GM23248 (cell line): Measurements from ENCODE around the gene CERK. TPM values are rescaled to one million over a fixed set of nuclear protein-coding genes. Genes with fewer than 3 reads are reported as not detected.

Source experiments
- DNase-seq: peaks from one replicate; pipeline ENCODE4 v3.0.0-alpha.2; 2015
- H2AFZ ChIP-seq: fragments of 200-600 bp; sonication (generic); 2 replicates; pipeline ENCODE4 v1.6.1; 2016; ENCODE audit warnings: antibody characterized with exemption
- H3F3A ChIP-seq: fragments of 200-600 bp; sonication (generic); 2 replicates; pipeline ENCODE4 v1.6.1; 2016; ENCODE audit warnings: mild to moderate bottlenecking, antibody characterized with exemption, mixed run types; ENCODE audit not compliant: insufficient read depth
- H3K27ac ChIP-seq: fragments of 200-600 bp; sonication (generic); 2 replicates; pipeline ENCODE4 v1.5.1; 2016; ENCODE audit warnings: mild to moderate bottlenecking
- H3K27me3 ChIP-seq: fragments of 200-600 bp; sonication (generic); replicated peaks from 2 replicates; pipeline ENCODE4 v1.6.1; 2016; ENCODE audit warnings: mild to moderate bottlenecking; ENCODE audit not compliant: insufficient read depth
- H3K36me3 ChIP-seq: fragments of 200-600 bp; sonication (generic); 2 replicates; pipeline ENCODE4 v1.6.1; 2016; ENCODE audit warnings: low read depth, mild to moderate bottlenecking
- H3K4me1 ChIP-seq: fragments of 200-600 bp; sonication (generic); 2 replicates; pipeline ENCODE4 v1.6.1; 2016; ENCODE audit warnings: mild to moderate bottlenecking; ENCODE audit not compliant: insufficient read depth
- H3K4me2 ChIP-seq: fragments of 200-600 bp; sonication (generic); one replicate; pipeline ENCODE4 v1.6.1; 2016; ENCODE audit warnings: mild to moderate bottlenecking; ENCODE audit not compliant: unreplicated experiment
- H3K4me3 ChIP-seq: fragments of 200-600 bp; sonication (generic); 2 replicates; pipeline ENCODE4 v1.5.1; 2016; ENCODE audit warnings: mild to moderate bottlenecking
- H3K79me2 ChIP-seq: fragments of 200-600 bp; sonication (generic); 2 replicates; pipeline ENCODE4 v1.6.1; 2016; ENCODE audit warnings: mild to moderate bottlenecking; ENCODE audit not compliant: insufficient read depth
- H3K9ac ChIP-seq: fragments of 200-600 bp; sonication (generic); 2 replicates; pipeline ENCODE4 v1.6.1; 2016; ENCODE audit warnings: mild to moderate bottlenecking
- H3K9me2 ChIP-seq: fragments of 200-600 bp; sonication (generic); 2 replicates; pipeline ENCODE4 v1.6.1; 2016; ENCODE audit warnings: mixed run types, mild to moderate bottlenecking, moderate library complexity; ENCODE audit not compliant: insufficient read depth
- H3K9me3 ChIP-seq: fragments of 200-600 bp; sonication (generic); one replicate; pipeline ENCODE4 v1.6.1; 2017; ENCODE audit warnings: low read depth
- H4K20me1 ChIP-seq: fragments of 200-600 bp; sonication (generic); 2 replicates; pipeline ENCODE4 v1.6.0; 2016; ENCODE audit not compliant: insufficient read depth
- EZH2 ChIP-seq: fragments of 200-600 bp; sonication (generic); IDR thresholded peaks from 2 replicates; pipeline ENCODE4 v1.6.1; 2018; ENCODE audit warnings: antibody characterized with exemption, mild to moderate bottlenecking; ENCODE audit not compliant: insufficient read depth, poor library complexity, severe bottlenecking
- EZH2phosphoT487 ChIP-seq: fragments of 200-600 bp; sonication (generic); IDR thresholded peaks from 2 replicates; pipeline ENCODE4 v1.6.1; 2018; ENCODE audit warnings: antibody characterized with exemption, moderate library complexity, mild to moderate bottlenecking, low read depth; ENCODE audit not compliant: insufficient read depth
- WGBS, 2 experiments: methylation state at CpG; one replicate each; pipeline ENCODE4 v1.1.6; 2015 to 2017; ENCODE audit warnings: low lambda C conversion rate in 2 of 2, low coverage in 1 of 2; ENCODE audit errors: missing lambda C conversion rate in 2 of 2; 5-methylcytosine and 5-hydroxymethylcytosine counted together
- in situ Hi-C: fragments of 300-500 bp; cut with MboI; formaldehyde crosslinking; loops from 2 replicates; pipeline ENCODE4 v1.15.0; 2020
- polyA plus RNA-seq: library from polyadenylated mRNA; unstranded; fragments of >200 nt; fragmentation: Nextera tagmentation; extraction: Ambion mirVana; gene quantifications from 2 replicates; pipeline ENCODE4 v1.2.1, GENCODE V29; 2016
- total RNA-seq: library from RNA; depleted of rRNA; stranded (reverse); fragments of >200 nt; shearing (Covaris generic); gene quantifications from 2 replicates; pipeline ENCODE4 v1.2.3, GENCODE V29; 2014

The CERK gene
- total and polyA plus RNA-seq, 2 experiments from 2014 or later, result 25.3 to 45.4 TPM

GRCh38 chr22:46780453-46780852, 42.4 kb upstream of the CERK start:
- H3K9me3 ChIP-seq, result no peaks in the 10 kb centered on the region
- H3K27me3 ChIP-seq, result no peaks in the 10 kb centered on the region
- H4K20me1 ChIP-seq, result 0 out of 2 replicates have a peak, but pooled peaks cover 12% of the 10 kb centered on the region
- H3K4me2 ChIP-seq, result no peak overlapping the region
- no peaks in the 10 kb centered on the region for H3K9me2 ChIP-seq
- peaks cover 94% of the 10 kb centered on the region for H3K79me2 ChIP-seq
- WGBS, 2 experiments, result 83 to 84% methylated on average over 9 of the region's 9 CpGs
- no peaks in the 10 kb centered on the region for H3K36me3 ChIP-seq
- H3F3A ChIP-seq, result no peaks in the 10 kb centered on the region
- in situ Hi-C loops, result no loop called here
- no peak overlapping the region for H2AFZ ChIP-seq
- no peak overlapping the region for H3K27ac ChIP-seq
- TF ChIP-seq EZH2phosphoT487 (no peak), EZH2 (no peak)
- 0 out of 2 replicates have a peak, but pooled peaks cover 3% of the 10 kb centered on the region for H3K4me1 ChIP-seq
- no peak overlapping the region for H3K9ac ChIP-seq
- no peak for DNase-seq
- H3K4me3 ChIP-seq, result no peak overlapping the region

GRCh38 chr22:46779651-46780050, 41.6 kb upstream of the CERK start:
- H3K4me1 ChIP-seq, result 0 out of 2 replicates have a peak, but pooled peaks cover 5% of the 10 kb centered on the region
- in situ Hi-C loops, result no loop called here
- H3K4me3 ChIP-seq, result no peak overlapping the region
- H3K27me3 ChIP-seq, result no peaks in the 10 kb centered on the region
- H3K79me2 ChIP-seq, result peaks cover 94% of the 10 kb centered on the region
- no peak overlapping the region for H3K27ac ChIP-seq
- H3K9me3 ChIP-seq, result no peaks in the 10 kb centered on the region
- no peak for DNase-seq
- 0 out of 2 replicates have a peak, but pooled peaks cover 12% of the 10 kb centered on the region for H4K20me1 ChIP-seq
- H3K9ac ChIP-seq, result no peak overlapping the region
- H2AFZ ChIP-seq, result no peak overlapping the region
- no peaks in the 10 kb centered on the region for H3F3A ChIP-seq
- H3K9me2 ChIP-seq, result no peaks in the 10 kb centered on the region
- 88 to 90% methylated on average over 9 of the region's 9 CpGs for WGBS, 2 experiments
- no peak overlapping the region for H3K4me2 ChIP-seq
- no peaks in the 10 kb centered on the region for H3K36me3 ChIP-seq
- no peak for TF ChIP-seq EZH2
- no peak for TF ChIP-seq EZH2phosphoT487

GRCh38 chr22:46779023-46779422, 41.0 kb upstream of the CERK start:
- in situ Hi-C loops, result no loop called here
- peaks cover 11% of the 10 kb centered on the region for H3K4me1 ChIP-seq
- peaks cover 94% of the 10 kb centered on the region for H3K79me2 ChIP-seq
- H3F3A ChIP-seq, result peaks cover 6% of the 10 kb centered on the region; the same call in 1 of the 2 replicates
- no peaks in the 10 kb centered on the region for H3K9me2 ChIP-seq
- TF ChIP-seq EZH2phosphoT487, result no peak
- no peak for TF ChIP-seq EZH2
- DNase-seq, result no peak
- no peaks in the 10 kb centered on the region for H3K36me3 ChIP-seq
- H3K27ac ChIP-seq, result no peak overlapping the region
- no peak overlapping the region for H3K9ac ChIP-seq
- no peak overlapping the region for H3K4me2 ChIP-seq
- no peak overlapping the region for H3K4me3 ChIP-seq
- H3K9me3 ChIP-seq, result no peaks in the 10 kb centered on the region
- 97 to 98% methylated on average over 4 of the region's 4 CpGs for WGBS, 2 experiments
- H4K20me1 ChIP-seq, result 0 out of 2 replicates have a peak, but pooled peaks cover 12% of the 10 kb centered on the region
- H2AFZ ChIP-seq, result no peak overlapping the region
- H3K27me3 ChIP-seq, result no peaks in the 10 kb centered on the region

- H4K20me1 ChIP-seq, result 0 out of 2 replicates have a peak, but pooled peaks cover 5% of the 10 kb centered on the region
- no peaks in the 10 kb centered on the region for H3K27me3 ChIP-seq
- peaks cover 14% of the 10 kb centered on the region for H3K4me1 ChIP-seq
- DNase-seq, result no peak
- H3K4me3 ChIP-seq, result no peak overlapping the region
- in situ Hi-C loops, result no loop called here
- no peak overlapping the region for H2AFZ ChIP-seq
- no peaks in the 10 kb centered on the region for H3K9me3 ChIP-seq
- H3K36me3 ChIP-seq, result no peaks in the 10 kb centered on the region
- peaks cover 93% of the 10 kb centered on the region for H3K79me2 ChIP-seq
- TF ChIP-seq EZH2phosphoT487 (no peak), EZH2 (no peak)
- H3K4me2 ChIP-seq, result no peak overlapping the region
- H3K9ac ChIP-seq, result no peak overlapping the region
- no peaks in the 10 kb centered on the region for H3K9me2 ChIP-seq
- no peak overlapping the region for H3K27ac ChIP-seq
- peaks cover 12% of the 10 kb centered on the region; the same call in 1 of the 2 replicates for H3F3A ChIP-seq
- WGBS, 2 experiments, result 87 to 92% methylated on average over 10 to 11 of the region's 11 CpGs
These were observed 39.5 kb upstream of the CERK start for GRCh38 chr22:46777609-46777970.
